ENCODE measurements around the gene FGF12.

FGF12 gene

DNA sequence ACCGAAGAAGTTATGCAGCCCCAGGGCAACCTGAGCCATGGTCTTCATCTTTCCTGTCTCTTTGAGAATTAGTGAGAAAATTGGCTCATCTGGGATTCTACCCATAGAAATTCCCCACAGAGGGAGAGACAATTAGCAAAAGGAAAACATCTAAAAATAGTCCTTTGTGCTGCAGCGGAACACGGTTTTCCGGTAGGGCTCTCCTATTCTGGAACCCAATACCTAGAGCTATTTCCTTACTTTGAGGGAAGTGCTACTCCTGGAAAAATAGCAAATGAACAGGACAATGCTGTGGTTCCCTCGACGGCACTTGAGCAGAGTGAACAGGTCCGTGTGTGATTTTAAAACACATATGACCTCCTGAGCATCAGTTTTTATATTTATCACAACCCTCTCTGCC is 210.5 kb downstream of the FGF12 start:
- no peak overlapping the region for H3K4me3 ChIP-seq (ENCODE audit: low read depth, low read length)
- TF ChIP-seq, protein P1, sequence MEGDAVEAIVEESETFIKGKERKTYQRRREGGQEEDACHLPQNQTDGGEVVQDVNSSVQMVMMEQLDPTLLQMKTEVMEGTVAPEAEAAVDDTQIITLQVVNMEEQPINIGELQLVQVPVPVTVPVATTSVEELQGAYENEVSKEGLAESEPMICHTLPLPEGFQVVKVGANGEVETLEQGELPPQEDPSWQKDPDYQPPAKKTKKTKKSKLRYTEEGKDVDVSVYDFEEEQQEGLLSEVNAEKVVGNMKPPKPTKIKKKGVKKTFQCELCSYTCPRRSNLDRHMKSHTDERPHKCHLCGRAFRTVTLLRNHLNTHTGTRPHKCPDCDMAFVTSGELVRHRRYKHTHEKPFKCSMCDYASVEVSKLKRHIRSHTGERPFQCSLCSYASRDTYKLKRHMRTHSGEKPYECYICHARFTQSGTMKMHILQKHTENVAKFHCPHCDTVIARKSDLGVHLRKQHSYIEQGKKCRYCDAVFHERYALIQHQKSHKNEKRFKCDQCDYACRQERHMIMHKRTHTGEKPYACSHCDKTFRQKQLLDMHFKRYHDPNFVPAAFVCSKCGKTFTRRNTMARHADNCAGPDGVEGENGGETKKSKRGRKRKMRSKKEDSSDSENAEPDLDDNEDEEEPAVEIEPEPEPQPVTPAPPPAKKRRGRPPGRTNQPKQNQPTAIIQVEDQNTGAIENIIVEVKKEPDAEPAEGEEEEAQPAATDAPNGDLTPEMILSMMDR (IDR thresholded peaks at IDR 0.05; ENCODE audit: low read depth, low read length), result no peak
- no peak for DNase-seq (ENCODE audit: low read depth, low spot score)
- in situ Hi-C loops (cut with HindIII; ENCODE audit: low sequenced_read_pairs), result no loop called here

DNA sequence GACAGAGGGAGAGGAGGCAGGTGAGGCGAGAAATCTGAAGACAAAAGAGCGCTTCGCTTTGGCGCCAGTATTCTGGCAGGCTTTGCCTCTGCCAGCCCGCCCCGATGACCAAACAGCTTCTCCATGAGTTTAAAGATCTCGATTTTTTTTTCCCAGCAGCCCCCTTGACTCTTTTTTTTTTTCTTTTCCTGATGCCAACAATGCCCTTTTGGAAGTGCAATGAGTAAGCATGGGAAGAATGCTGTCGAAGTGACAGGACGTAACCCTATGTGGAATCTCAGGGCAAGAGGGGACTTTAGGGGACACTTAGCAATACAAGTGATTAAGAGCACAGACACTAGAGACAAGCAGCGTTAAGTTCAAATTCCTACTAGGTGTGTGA is 211.7 kb downstream of the FGF12 start:
- no peak overlapping the region for H3K4me3 ChIP-seq (ENCODE audit: low read depth, low read length)
- no peak for DNase-seq (ENCODE audit: low read depth, low spot score)
- TF ChIP-seq, protein P1 (IDR thresholded peaks at IDR 0.05; ENCODE audit: low read depth, low read length), result no peak
- in situ Hi-C loops (cut with HindIII; ENCODE audit: low sequenced_read_pairs), result no loop called here

DNA sequence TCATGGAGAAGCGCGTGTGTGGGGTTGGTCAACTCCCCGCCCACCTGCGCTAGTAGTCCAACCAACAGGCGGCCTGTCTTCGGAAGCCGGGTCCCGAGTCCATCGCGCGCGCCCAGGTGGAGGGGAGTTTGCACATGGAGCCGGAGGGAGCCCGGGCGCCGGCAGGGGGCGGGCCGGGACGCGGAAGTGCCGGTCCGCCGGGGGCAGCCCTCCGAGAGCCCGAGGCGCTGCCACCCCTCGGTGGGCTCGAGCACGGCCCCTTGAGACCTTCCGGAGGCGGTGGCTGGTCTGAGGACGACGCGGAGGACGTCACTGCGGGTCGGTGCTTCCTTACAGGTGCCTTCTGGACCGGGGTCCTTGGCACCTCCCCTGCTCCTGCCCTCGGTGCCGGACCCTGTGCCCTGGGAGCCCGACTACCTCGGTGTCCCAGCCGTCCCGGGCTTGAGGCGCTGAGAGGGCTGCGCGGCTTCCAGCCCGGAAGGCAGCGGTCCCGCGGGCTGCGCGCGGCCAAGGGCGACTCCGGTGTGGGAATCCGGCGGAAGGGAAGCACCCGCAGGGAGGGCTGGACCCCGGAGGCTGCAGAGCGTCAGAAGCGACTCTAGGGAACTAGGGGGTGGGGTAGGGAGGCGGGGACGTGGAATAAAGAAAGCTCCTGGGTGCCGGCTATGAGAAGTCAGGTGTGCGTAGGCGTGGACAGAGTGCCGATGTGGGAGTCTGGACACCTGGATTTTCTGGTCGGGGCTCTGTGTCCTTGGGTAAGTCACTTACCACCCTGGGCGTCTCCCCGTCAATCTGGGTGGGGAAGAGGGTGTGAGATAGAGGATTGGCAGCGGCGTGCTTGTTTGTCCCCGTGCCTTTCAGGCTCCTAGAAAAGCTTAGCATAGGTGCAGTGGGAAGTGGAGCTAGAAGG is 212.3 kb downstream of the FGF12 start:
- no peak for DNase-seq (ENCODE audit: low read depth, low spot score)
- in situ Hi-C loops (cut with HindIII; ENCODE audit: low sequenced_read_pairs), result no loop called here
- TF ChIP-seq, protein P1 (IDR thresholded peaks at IDR 0.05; ENCODE audit: low read depth, low read length), result no peak
- H3K4me3 ChIP-seq (ENCODE audit: low read depth, low read length), result peak overlapping the region; percentile 20

DNA sequence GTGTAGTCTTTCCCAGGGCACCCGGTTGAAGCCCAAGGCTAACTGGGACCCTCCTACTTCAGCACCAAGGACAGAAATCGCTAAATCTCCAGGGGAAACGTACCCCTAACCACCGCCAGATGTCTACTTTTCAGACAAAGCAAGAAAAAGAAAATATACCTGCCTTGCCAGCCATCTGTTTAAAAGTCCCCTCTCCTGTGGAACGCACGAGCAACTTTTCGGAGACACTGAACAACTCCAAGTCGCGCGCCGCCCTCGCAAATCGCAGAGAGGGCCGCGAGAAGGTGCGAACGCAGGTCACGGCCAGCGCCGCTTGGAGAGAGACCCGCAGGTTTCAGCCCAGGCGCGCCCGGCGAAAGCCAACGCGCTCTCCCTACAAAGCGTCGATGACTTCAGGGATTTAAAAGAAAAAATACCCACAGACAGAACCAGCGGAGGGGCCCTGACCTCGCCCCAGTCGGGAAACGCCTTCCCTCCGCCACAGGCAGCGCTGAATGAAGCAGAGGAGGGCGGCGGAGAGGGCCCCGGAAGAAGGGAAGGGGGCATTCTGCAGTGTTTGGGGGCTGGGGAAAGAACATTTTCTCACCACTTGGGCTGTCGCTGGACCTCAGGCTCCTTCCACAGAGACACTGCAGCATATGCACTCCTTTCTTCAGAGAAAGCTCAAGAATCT is 213.1 kb downstream of the FGF12 start:
- peak; percentile 36 for DNase-seq (ENCODE audit: low read depth, low spot score)
- TF ChIP-seq, protein P1 (IDR thresholded peaks at IDR 0.05; ENCODE audit: low read depth, low read length), result no peak
- peak overlapping the region; percentile 20 for H3K4me3 ChIP-seq (ENCODE audit: low read depth, low read length)
- in situ Hi-C loops (cut with HindIII; ENCODE audit: low sequenced_read_pairs), result no loop called here

DNA sequence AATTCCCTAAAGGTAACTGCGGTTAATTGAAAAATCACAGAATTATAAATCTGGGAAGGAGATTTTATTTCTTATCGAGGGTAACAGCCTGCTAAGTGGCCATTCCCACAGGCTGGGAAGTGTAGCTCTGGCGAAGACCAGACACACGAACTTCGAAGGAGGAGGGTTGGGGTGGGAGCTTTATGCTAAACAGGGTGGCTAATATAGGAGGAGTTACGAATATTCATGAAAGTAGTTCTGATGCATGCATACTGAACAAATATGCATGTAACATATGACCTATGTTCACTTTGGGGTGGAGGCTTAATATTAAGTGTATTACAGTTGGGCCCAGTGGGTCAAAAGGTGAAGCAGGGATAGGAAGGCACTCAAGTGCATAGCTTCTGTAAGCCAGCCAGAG is 221.6 kb downstream of the FGF12 start:
- in situ Hi-C loops (cut with HindIII; ENCODE audit: low sequenced_read_pairs), result no loop called here
- no peak overlapping the region for H3K4me3 ChIP-seq (ENCODE audit: low read depth, low read length)
- TF ChIP-seq, protein P1 (IDR thresholded peaks at IDR 0.05; ENCODE audit: low read depth, low read length), result no peak
- DNase-seq (ENCODE audit: low read depth, low spot score), result no peak

DNA sequence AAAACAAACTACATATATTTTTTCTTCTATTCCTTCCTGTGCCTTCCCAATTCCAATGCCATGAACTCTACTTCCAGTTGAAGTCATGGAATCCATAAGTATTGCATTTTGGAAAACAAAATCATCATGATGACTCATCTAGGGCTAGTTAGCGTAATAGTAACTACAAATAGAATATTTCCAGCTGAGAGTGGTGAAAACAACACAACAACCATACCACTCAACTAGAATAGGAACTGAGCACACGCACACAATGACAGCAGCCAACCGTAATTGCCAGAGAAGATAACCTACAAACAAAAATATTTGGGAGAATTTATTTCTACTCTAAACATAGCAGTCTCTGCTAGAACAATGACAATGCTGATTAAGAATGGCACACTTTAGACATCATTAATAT is 225.9 kb downstream of the FGF12 start:
- H3K4me3 ChIP-seq (ENCODE audit: low read depth, low read length), result no peak overlapping the region
- in situ Hi-C loops (cut with HindIII; ENCODE audit: low sequenced_read_pairs), result no loop called here
- no peak for DNase-seq (ENCODE audit: low read depth, low spot score)
- TF ChIP-seq, protein P1 (IDR thresholded peaks at IDR 0.05; ENCODE audit: low read depth, low read length), result no peak
